ENCODE results near the gene GNPNAT1. TPM values are rescaled to one million over a fixed set of nuclear protein-coding genes. Genes with fewer than 3 reads are reported as not detected.
"Not testable (repeated sequence)": the region's sequence is repeated elsewhere in the genome, so short reads cannot be mapped to it uniquely, and the experiment has no call there.

Gene GNPNAT1
- total and polyA plus RNA-seq, 2 donors (not counting 1 experiment from before 2014, with no cell fraction given): 20.3 to 44.5 TPM

DNA sequence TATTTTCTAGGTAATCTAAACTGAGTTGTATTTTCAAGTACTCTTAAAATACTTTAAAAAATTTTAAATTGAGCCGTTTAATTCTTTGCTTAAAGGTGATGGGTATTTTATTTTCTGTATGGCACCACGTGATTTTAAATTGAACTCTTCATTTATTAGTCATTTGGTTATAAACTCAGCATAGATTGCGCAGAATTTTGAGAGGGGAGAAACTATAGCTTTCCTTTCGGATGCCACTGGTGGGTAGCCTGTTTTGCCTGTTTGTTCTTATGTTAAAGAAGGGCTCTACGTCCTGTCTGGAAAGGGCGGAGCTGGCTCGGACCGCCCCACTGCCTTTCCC lies 61.9 kb downstream of the GNPNAT1 start:
- no peak for DNase-seq (ENCODE audit: low read depth in 2 of 2)
- Histone ChIP-seq H2AFZ (ENCODE audit: low read length) (no peak overlapping the region), H3K4me2 (ENCODE audit: extremely low read depth, insufficient read depth, low read length) (no peak overlapping the region), H3K36me3 (ENCODE audit: control insufficient read depth, insufficient read depth, low read length) (no peaks in the 10 kb centered on the region), H3K27ac (ENCODE audit: insufficient read depth, low read length) (peak overlapping the region; percentile 9), H3K9ac (ENCODE audit: insufficient read depth, low read length) (no peak overlapping the region), H3K4me3 (replicated peaks in 1 of 4; ENCODE audit: control extremely low read depth in 1 of 4, insufficient read depth in 1 of 4, low read depth in 3 of 4, low read length in 4 of 4) (peak overlapping the region in 3 of 4 experiments; percentile 15 to 59 (median 51)), H3K27me3 (ENCODE audit: control insufficient read depth, insufficient read depth, low read length) (no peaks in the 10 kb centered on the region), H4K20me1 (ENCODE audit: control insufficient read depth, extremely low read depth, insufficient read depth, low read length) (no peaks in the 10 kb centered on the region), H3K79me2 (ENCODE audit: control insufficient read depth, insufficient read depth, low read length) (peaks cover 17% of the 10 kb centered on the region), H3K4me1 (ENCODE audit: control insufficient read depth, extremely low read depth, insufficient read depth, low read length) (no peaks in the 10 kb centered on the region), H3K9me3 (ENCODE audit: control insufficient read depth, insufficient read depth, low read depth, low read length) (no peaks in the 10 kb centered on the region)
- TF ChIP-seq CTCF (conservative IDR thresholded peaks at IDR 0.05 in 1 of 2, IDR thresholded peaks at IDR 0.05 in 1 of 2; ENCODE audit: low read depth in 1 of 2, low read length in 2 of 2): no peak
- no peak for TF ChIP-seq EZH2 (IDR thresholded peaks at IDR 0.05; ENCODE audit: low read length, missing control alignments)

- H3K4me3 ChIP-seq (replicated peaks in 1 of 4; ENCODE audit: control extremely low read depth in 1 of 4, insufficient read depth in 1 of 4, low read depth in 3 of 4, low read length in 4 of 4); H3K36me3 ChIP-seq (ENCODE audit: control insufficient read depth, insufficient read depth, low read length); H4K20me1 ChIP-seq (ENCODE audit: control insufficient read depth, extremely low read depth, insufficient read depth, low read length); H2AFZ ChIP-seq (ENCODE audit: low read length); H3K9ac ChIP-seq (ENCODE audit: insufficient read depth, low read length); H3K27ac ChIP-seq (ENCODE audit: insufficient read depth, low read length); DNase-seq (ENCODE audit: low read depth in 2 of 2); H3K27me3 ChIP-seq (ENCODE audit: control insufficient read depth, insufficient read depth, low read length); H3K4me2 ChIP-seq (ENCODE audit: extremely low read depth, insufficient read depth, low read length); H3K9me3 ChIP-seq (ENCODE audit: control insufficient read depth, insufficient read depth, low read depth, low read length); H3K4me1 ChIP-seq (ENCODE audit: control insufficient read depth, extremely low read depth, insufficient read depth, low read length): not testable (repeated sequence)
- peaks cover 17% of the 10 kb centered on the region for H3K79me2 ChIP-seq (ENCODE audit: control insufficient read depth, insufficient read depth, low read length)
Measured at GRCh38 chr14:52729035-52729434, 62.4 kb downstream of the GNPNAT1 start.

- peaks cover 17% of the 10 kb centered on the region for H3K79me2 ChIP-seq (ENCODE audit: control insufficient read depth, insufficient read depth, low read length)
- not testable (repeated sequence) for H3K27ac ChIP-seq (ENCODE audit: insufficient read depth, low read length); H3K36me3 ChIP-seq (ENCODE audit: control insufficient read depth, insufficient read depth, low read length); H3K4me1 ChIP-seq (ENCODE audit: control insufficient read depth, extremely low read depth, insufficient read depth, low read length); H3K4me2 ChIP-seq (ENCODE audit: extremely low read depth, insufficient read depth, low read length); DNase-seq (ENCODE audit: low read depth in 2 of 2); H3K27me3 ChIP-seq (ENCODE audit: control insufficient read depth, insufficient read depth, low read length); H3K9ac ChIP-seq (ENCODE audit: insufficient read depth, low read length); H3K9me3 ChIP-seq (ENCODE audit: control insufficient read depth, insufficient read depth, low read depth, low read length); H4K20me1 ChIP-seq (ENCODE audit: control insufficient read depth, extremely low read depth, insufficient read depth, low read length); H3K4me3 ChIP-seq (replicated peaks in 1 of 4; ENCODE audit: control extremely low read depth in 1 of 4, insufficient read depth in 1 of 4, low read depth in 3 of 4, low read length in 4 of 4); H2AFZ ChIP-seq (ENCODE audit: low read length)
Measured at GRCh38 chr14:52727509-52727908, 63.9 kb downstream of the GNPNAT1 start.

Other genes starting within 250 kb of the GNPNAT1 start
- 3.0 and 5.1 TPM in 2 replicates for gene TXNDC16, start 239.1 kb downstream of the GNPNAT1 start, total RNA-seq
- gene TXNDC16, start 239.1 kb downstream of the GNPNAT1 start, polyA plus RNA-seq: 2.5 and 6.6 TPM in 2 replicates
- gene GPR137C, start 238.8 kb downstream of the GNPNAT1 start, total RNA-seq: 0.50 and 0.51 TPM in 2 replicates
- 0.37 and 0.59 TPM in 2 replicates for gene GPR137C, start 238.8 kb downstream of the GNPNAT1 start, polyA plus RNA-seq
- 28.5 and 34.5 TPM in 2 replicates for gene ERO1A, start 96.0 kb downstream of the GNPNAT1 start, total RNA-seq
- 35.6 and 64.9 TPM in 2 replicates for gene ERO1A, start 96.0 kb downstream of the GNPNAT1 start, polyA plus RNA-seq
- gene PSMC6, start 84.4 kb downstream of the GNPNAT1 start, total RNA-seq: 80.9 and 85.0 TPM in 2 replicates
- 90.4 and 95.2 TPM in 2 replicates for gene PSMC6, start 84.4 kb downstream of the GNPNAT1 start, polyA plus RNA-seq
- 13.1 and 14.9 TPM in 2 replicates for gene STYX, start 61.4 kb downstream of the GNPNAT1 start, total RNA-seq
- gene STYX, start 61.4 kb downstream of the GNPNAT1 start, polyA plus RNA-seq: 16.6 and 17.0 TPM in 2 replicates
- gene FERMT2, start 159.4 kb upstream of the GNPNAT1 start, total RNA-seq: 111 and 128 TPM in 2 replicates
- 176 and 439 TPM in 2 replicates for gene FERMT2, start 159.4 kb upstream of the GNPNAT1 start, polyA plus RNA-seq